ENCODE data around the gene DNAJC19.

Gene DNAJC19

GRCh38 chr3:180961087-180961486, 28.4 kb downstream of the DNAJC19 start:
- DNase-seq (ENCODE audit: low read depth in 2 of 2) = no peak

GRCh38 chr3:180959691-180960090, 29.8 kb downstream of the DNAJC19 start:
- DNase-seq (ENCODE audit: low read depth in 2 of 2) = no peak

- DNase-seq (ENCODE audit: low read depth in 2 of 2) = no peak
Measured at GRCh38 chr3:180947761-180948390, 41.7 kb downstream of the DNAJC19 start.

GRCh38 chr3:180940826-180941225, 48.7 kb downstream of the DNAJC19 start:
- DNase-seq (ENCODE audit: low read depth in 2 of 2) = no peak

- DNase-seq (ENCODE audit: low read depth in 2 of 2) = no peak
Measured at GRCh38 chr3:180934638-180935037, 54.9 kb downstream of the DNAJC19 start.
